ENCODE data around the gene UBASH3B. TPM values are rescaled to one million over a fixed set of nuclear protein-coding genes. Genes with fewer than 3 reads are reported as not detected.

The UBASH3B gene
- total RNA-seq, 1 experiment from 2014 or later, result 8.0 TPM

DNA sequence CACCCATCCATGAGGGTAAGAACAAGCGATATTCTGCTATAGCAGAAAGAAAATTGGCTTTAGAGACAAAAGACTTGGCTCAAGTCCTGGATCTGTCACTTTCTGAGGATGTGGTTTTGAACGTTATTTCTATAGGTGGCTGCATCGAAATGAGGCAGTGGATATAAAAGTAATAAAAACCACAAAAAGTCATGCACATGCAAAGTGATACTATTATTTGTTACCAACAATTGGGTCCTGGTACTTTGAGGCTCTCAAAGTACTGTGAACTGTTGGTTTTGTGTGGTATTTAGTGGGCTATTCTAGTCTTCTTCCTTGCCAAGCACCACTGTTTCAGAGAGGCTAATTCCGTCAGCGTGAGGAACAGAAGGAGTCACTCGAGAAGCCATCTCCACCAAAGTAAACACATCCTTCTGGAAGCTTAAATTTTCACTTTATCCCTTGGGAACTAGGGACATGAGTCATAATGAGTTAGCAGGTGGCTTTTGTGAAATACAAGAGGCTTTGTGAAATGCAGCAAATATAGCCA is 13.1 kb downstream of the UBASH3B start:
- no peak overlapping the region for H3K4me2 ChIP-seq (ENCODE audit: insufficient read depth, insufficient read length, low read length)
- H3K36me3 Mint-ChIP-seq (ENCODE audit: insufficient read depth in 1 of 3, low read depth in 3 of 3), result peaks cover 2 to 9% (median 5%) of the 10 kb centered on the region in 3 experiments; a peak in 6 of 7 replicates
- no CpG with 5 or more reads among the region's 6 CpGs for WGBS (ENCODE audit: extremely low coverage, insufficient read length, low lambda C conversion rate)

More for the DNA sequence above, 13.1 kb downstream of the UBASH3B start:
- H4K91ac ChIP-seq (ENCODE audit: insufficient read length, low read depth, low read length), result no peak overlapping the region
- H3K4ac ChIP-seq (ENCODE audit: low read depth, low read length), result no peak overlapping the region
- Mint-ChIP-seq H3K4me3 (no peak overlapping the region), H3K27ac (no peak overlapping the region), H3K4me1 (peaks cover 7 to 11% of the 10 kb centered on the region in 2 experiments), H3K27me3 (ENCODE audit: low read depth) (no peaks in the 10 kb centered on the region), H3K9me3 (peaks cover 4% of the 10 kb centered on the region in 2 experiments)
- TF ChIP-seq CTCF (conservative IDR thresholded peaks at IDR 0.05), result no peak
- H3K18ac ChIP-seq (ENCODE audit: insufficient read length, low read depth, low read length), result no peak overlapping the region
- H3K23me2 ChIP-seq (ENCODE audit: insufficient read length, low read depth, low read length, poor library complexity, severe bottlenecking), result no peaks in the 10 kb centered on the region
- no peak overlapping the region for H4K8ac ChIP-seq (replicated peaks; ENCODE audit: insufficient read length, low read depth, low read length)
- H3K9ac ChIP-seq (ENCODE audit: extremely low read depth, insufficient read length, low read length), result no peak overlapping the region
- no peak overlapping the region for H2BK120ac ChIP-seq (ENCODE audit: low read depth, low read length, poor library complexity, severe bottlenecking)
- no peaks in the 10 kb centered on the region for H3K79me1 ChIP-seq (ENCODE audit: insufficient read depth, low read depth, low read length, poor library complexity, severe bottlenecking)
- no peak overlapping the region for H2AK5ac ChIP-seq (ENCODE audit: insufficient read length, low read length)
- H3K4me1 ChIP-seq (ENCODE audit: insufficient read depth, low read length), result no peaks in the 10 kb centered on the region
- DNase-seq, result no peak
- H2BK12ac ChIP-seq (ENCODE audit: insufficient read length, low read depth, low read length), result no peak overlapping the region
- no peak overlapping the region for H3K27ac ChIP-seq (ENCODE audit: insufficient read length, low read depth, low read length)
- H4K20me1 ChIP-seq (ENCODE audit: control insufficient read depth, insufficient read depth, insufficient read length), result no peaks in the 10 kb centered on the region
- H3K9me3 ChIP-seq (ENCODE audit: control insufficient read depth, low read depth, low read length), result no peaks in the 10 kb centered on the region
- H3K56ac ChIP-seq (ENCODE audit: insufficient read length, low read depth, low read length), result no peak overlapping the region
- H2BK5ac ChIP-seq (ENCODE audit: insufficient read length, low read length), result no peak overlapping the region
- H3T11ph ChIP-seq (ENCODE audit: low read length), result no peak overlapping the region
- H3K79me2 ChIP-seq (ENCODE audit: insufficient read depth, low read length), result no peaks in the 10 kb centered on the region
- H3K27me3 ChIP-seq (ENCODE audit: insufficient read depth, low read length), result no peaks in the 10 kb centered on the region
- H2AFZ ChIP-seq (ENCODE audit: low read length), result no peak overlapping the region
- H3K14ac ChIP-seq (ENCODE audit: insufficient read depth, low read length), result no peak overlapping the region
- no peak overlapping the region for H2BK20ac ChIP-seq (ENCODE audit: low read depth, low read length, poor library complexity, severe bottlenecking)
- H2BK15ac ChIP-seq (ENCODE audit: low read depth, low read length), result no peak overlapping the region
- H3K23ac ChIP-seq (ENCODE audit: insufficient read length, low read depth, low read length), result no peak overlapping the region
- H4K5ac ChIP-seq (ENCODE audit: insufficient read length, low read depth, low read length), result no peak overlapping the region
